ENCODE results near the gene SRSF5.

Gene SRSF5

DNA sequence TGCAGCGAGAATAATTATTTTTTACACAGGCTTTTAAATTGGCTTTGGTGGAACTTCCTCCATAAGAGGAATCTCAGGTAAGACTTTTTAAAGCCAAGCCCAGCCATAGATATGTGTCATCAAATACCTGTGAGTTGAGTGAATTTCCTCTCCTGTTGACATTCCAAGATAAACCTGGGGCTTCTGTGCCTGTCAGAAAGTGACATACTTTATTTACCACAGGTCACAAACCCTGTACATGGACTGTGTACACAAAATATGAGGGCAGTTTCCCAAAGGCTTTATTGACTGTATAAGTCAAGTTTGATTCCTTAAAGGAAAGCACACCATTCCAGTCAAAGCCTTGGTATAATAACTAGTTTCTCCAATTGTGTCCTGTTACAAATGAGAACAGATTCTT, 25.9 kb upstream of the SRSF5 start:
- TF ChIP-seq REST (IDR thresholded peaks at IDR 0.05; ENCODE audit: insufficient read depth in 1 of 2, low read depth in 2 of 2, low read length in 2 of 2) = no peak
- TF ChIP-seq TAF1 (IDR thresholded peaks at IDR 0.05; ENCODE audit: borderline replicate concordance, insufficient read depth, low read length) = no peak
- no peak for TF ChIP-seq FOXP2 (optimal IDR thresholded peaks at IDR 0.05; ENCODE audit: borderline replicate concordance, extremely low read depth, extremely low read length, insufficient read depth)
- no peak for TF ChIP-seq POLR2AphosphoS5 (IDR thresholded peaks at IDR 0.05; ENCODE audit: low read depth, low read length)
- TF ChIP-seq SIN3A (IDR thresholded peaks at IDR 0.05; ENCODE audit: borderline replicate concordance, insufficient read depth, low read length) = no peak

GRCh38 chr14:69749956-69750355, 17.0 kb upstream of the SRSF5 start:
- TF ChIP-seq REST (IDR thresholded peaks at IDR 0.05; ENCODE audit: insufficient read depth in 1 of 2, low read depth in 2 of 2, low read length in 2 of 2) (no peak), POLR2AphosphoS5 (IDR thresholded peaks at IDR 0.05; ENCODE audit: low read depth, low read length) (no peak), FOXP2 (optimal IDR thresholded peaks at IDR 0.05; ENCODE audit: borderline replicate concordance, extremely low read depth, extremely low read length, insufficient read depth) (no peak), SIN3A (IDR thresholded peaks at IDR 0.05; ENCODE audit: borderline replicate concordance, insufficient read depth, low read length) (no peak)

- TF ChIP-seq SIN3A (IDR thresholded peaks at IDR 0.05; ENCODE audit: borderline replicate concordance, insufficient read depth, low read length) = no peak
- TF ChIP-seq FOXP2 (optimal IDR thresholded peaks at IDR 0.05; ENCODE audit: borderline replicate concordance, extremely low read depth, extremely low read length, insufficient read depth) = no peak
- no peak for TF ChIP-seq REST (IDR thresholded peaks at IDR 0.05; ENCODE audit: insufficient read depth in 1 of 2, low read depth in 2 of 2, low read length in 2 of 2)
Measured at GRCh38 chr14:69750495-69750894, 16.4 kb upstream of the SRSF5 start.

DNA sequence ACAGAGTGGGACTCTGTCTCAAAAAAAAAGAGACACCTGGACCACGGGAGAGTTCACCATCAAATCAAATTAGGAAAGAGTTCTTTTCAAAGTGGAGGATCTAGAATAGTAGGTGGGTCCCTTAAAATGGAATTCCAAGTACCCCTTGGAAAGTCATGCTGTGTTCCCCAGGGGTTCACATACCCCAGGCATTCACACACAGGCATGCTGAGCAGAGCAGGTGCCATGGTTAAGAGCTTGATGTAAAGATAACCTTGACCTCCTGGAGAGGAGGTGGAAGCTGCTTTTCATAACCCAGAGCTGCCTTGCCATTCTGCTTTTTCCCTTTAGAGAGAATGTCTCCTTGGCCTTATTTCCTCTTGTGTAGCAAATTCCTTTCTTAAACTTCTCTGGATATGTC, 14.2 kb upstream of the SRSF5 start:
- TF ChIP-seq REST (IDR thresholded peaks at IDR 0.05; ENCODE audit: insufficient read depth in 1 of 2, low read depth in 2 of 2, low read length in 2 of 2) = no peak
- no peak for TF ChIP-seq TAF1 (IDR thresholded peaks at IDR 0.05; ENCODE audit: borderline replicate concordance, insufficient read depth, low read length)
- TF ChIP-seq FOXP2 (optimal IDR thresholded peaks at IDR 0.05; ENCODE audit: borderline replicate concordance, extremely low read depth, extremely low read length, insufficient read depth) = no peak
- TF ChIP-seq POLR2AphosphoS5 (IDR thresholded peaks at IDR 0.05; ENCODE audit: low read depth, low read length) = no peak
- TF ChIP-seq SIN3A (IDR thresholded peaks at IDR 0.05; ENCODE audit: borderline replicate concordance, insufficient read depth, low read length) = no peak

- TF ChIP-seq SIN3A (IDR thresholded peaks at IDR 0.05; ENCODE audit: borderline replicate concordance, insufficient read depth, low read length) (no peak), FOXP2 (optimal IDR thresholded peaks at IDR 0.05; ENCODE audit: borderline replicate concordance, extremely low read depth, extremely low read length, insufficient read depth) (no peak), POLR2AphosphoS5 (IDR thresholded peaks at IDR 0.05; ENCODE audit: low read depth, low read length) (no peak), TAF1 (IDR thresholded peaks at IDR 0.05; ENCODE audit: borderline replicate concordance, insufficient read depth, low read length) (no peak), REST (IDR thresholded peaks at IDR 0.05; ENCODE audit: insufficient read depth in 1 of 2, low read depth in 2 of 2, low read length in 2 of 2) (no peak)
Measured at GRCh38 chr14:69753860-69754259, 13.1 kb upstream of the SRSF5 start.

Measured in PFSK-1 (cell line).